Measurements from ENCODE around the gene CEP68. TPM values are rescaled to one million over a fixed set of nuclear protein-coding genes. Genes with fewer than 3 reads are reported as not detected.

Gene CEP68
- total RNA-seq, 4 donors from 2014 or later: 21.4 to 48.0 (median 35.2) TPM

- intact Hi-C loops (cut with DNase I; ENCODE audit: low total_unique reads): loop anchor here (5.0 to 10.0 kb wide), 3 partner anchors 68 to 1210 kb away; partner anchors contain the start of genes SLC1A4 and UGP2
- Histone ChIP-seq H3K36me3 (no peaks in the 10 kb centered on the region), H3K4me3 (peak overlapping the region in 2 of 4 donors; percentile 84 to 87), H3K4me1 (peaks cover 34% of the 10 kb centered on the region in 2 donors), H3K27ac (peak overlapping the region; percentile 90 to 96 (median 92)), H3K9me3 (no peaks in the 10 kb centered on the region), H3K27me3 (no peaks in the 10 kb centered on the region)
- ATAC-seq (no peak), DNase-seq (no peak)
- in situ Hi-C loops (cut with MboI; ENCODE audit: low sequenced_read_pairs in 4 of 4): loop anchor here in 1 of 4 donors (25.0 kb wide), 1 partner anchor 382 kb away; the partner anchor contains the start of gene SPRED2
- no peak for TF ChIP-seq POLR2A (IDR thresholded peaks at IDR 0.05)
- no peak for TF ChIP-seq CTCF (IDR thresholded peaks at IDR 0.05 in 4 of 5, conservative IDR thresholded peaks at IDR 0.05 in 1 of 5)
Measured at GRCh38 chr2:65054749-65055421, 1.3 kb upstream of the CEP68 start.

GRCh38 chr2:65055422-65056214, 598 bp upstream of the CEP68 start:
- no peaks in the 10 kb centered on the region for H3K9me3 ChIP-seq
- ATAC-seq: peak; percentile 37 to 39
- in situ Hi-C loops (cut with MboI; ENCODE audit: low sequenced_read_pairs in 4 of 4) (loop anchor here in 1 of 4 donors (25.0 kb wide), 1 partner anchor 382 kb away; the partner anchor contains the start of gene SPRED2), intact Hi-C loops (cut with DNase I; ENCODE audit: low total_unique reads) (loop anchor here (1.0 to 10.0 kb wide), 4 partner anchors 68 to 1211 kb away; partner anchors contain the start of genes RAB1A, SLC1A4 and UGP2)
- peak overlapping the region; percentile 70 to 90 (median 86) for H3K4me3 ChIP-seq
- no peaks in the 10 kb centered on the region for H3K36me3 ChIP-seq
- peak overlapping the region; percentile 90 to 96 (median 92) for H3K27ac ChIP-seq
- no peaks in the 10 kb centered on the region for H3K27me3 ChIP-seq
- peaks cover 40 to 41% of the 10 kb centered on the region in 2 donors for H3K4me1 ChIP-seq
- peak; percentile 41 to 74 for DNase-seq
- TF ChIP-seq CTCF (IDR thresholded peaks at IDR 0.05 in 4 of 5, conservative IDR thresholded peaks at IDR 0.05 in 1 of 5) (no peak), POLR2A (IDR thresholded peaks at IDR 0.05) (no peak)

GRCh38 chr2:65057054-65057375, 799 bp downstream of the CEP68 start:
- DNase-seq: no peak
- H3K27ac ChIP-seq: peak overlapping the region; percentile 90 to 96 (median 92)
- no peaks in the 10 kb centered on the region for H3K27me3 ChIP-seq
- in situ Hi-C loops (cut with MboI; ENCODE audit: low sequenced_read_pairs in 4 of 4) (loop anchor here in 1 of 4 donors (25.0 kb wide), 1 partner anchor 380 kb away; the partner anchor contains the start of gene SPRED2), intact Hi-C loops (cut with DNase I; ENCODE audit: low total_unique reads) (loop anchor here (5.0 to 10.0 kb wide), 3 partner anchors 70 to 1212 kb away; partner anchors contain the start of genes SLC1A4 and UGP2)
- ATAC-seq: no peak
- peaks cover 54 to 55% of the 10 kb centered on the region in 2 donors for H3K4me1 ChIP-seq
- H3K4me3 ChIP-seq: peak overlapping the region; percentile 66 to 87 (median 77)
- no peaks in the 10 kb centered on the region for H3K36me3 ChIP-seq
- TF ChIP-seq POLR2A (IDR thresholded peaks at IDR 0.05) (no peak), CTCF (IDR thresholded peaks at IDR 0.05 in 4 of 5, conservative IDR thresholded peaks at IDR 0.05 in 1 of 5) (no peak)
- no peaks in the 10 kb centered on the region for H3K9me3 ChIP-seq

- intact Hi-C loops (cut with DNase I; ENCODE audit: low total_unique reads): loop anchor here (5.0 to 10.0 kb wide), 3 partner anchors 70 to 1213 kb away; partner anchors contain the start of genes SLC1A4 and UGP2
- peak overlapping the region; percentile 66 to 87 (median 77) for H3K4me3 ChIP-seq
- ATAC-seq: peak; percentile 4 to 6
- no peaks in the 10 kb centered on the region for H3K27me3 ChIP-seq
- no peak for DNase-seq
- TF ChIP-seq CTCF (IDR thresholded peaks at IDR 0.05 in 4 of 5, conservative IDR thresholded peaks at IDR 0.05 in 1 of 5) (no peak), POLR2A (IDR thresholded peaks at IDR 0.05) (no peak)
- peak overlapping the region; percentile 90 to 96 (median 92) for H3K27ac ChIP-seq
- H3K36me3 ChIP-seq: no peaks in the 10 kb centered on the region
- H3K4me1 ChIP-seq: peaks cover 59 to 60% of the 10 kb centered on the region in 2 donors
- no peaks in the 10 kb centered on the region for H3K9me3 ChIP-seq
- in situ Hi-C loops (cut with MboI; ENCODE audit: low sequenced_read_pairs in 4 of 4): loop anchor here in 1 of 4 donors (25.0 kb wide), 1 partner anchor 380 kb away; the partner anchor contains the start of gene SPRED2
Measured at GRCh38 chr2:65057391-65058052, 1.3 kb downstream of the CEP68 start.
